Measurements from ENCODE around the gene AGAP2.

- no peak for TF ChIP-seq CTCF (IDR thresholded peaks at IDR 0.05)
- no peak for TF ChIP-seq EP300 (IDR thresholded peaks at IDR 0.05; ENCODE audit: low read depth)
These were observed 63.9 kb downstream of the AGAP2 start for GRCh38 chr12:57674691-57675090.

Data from transverse colon (tissue), 3 donors.